ENCODE measurements around the gene DEFB131A.
"Not testable (repeated sequence)": the region's sequence is repeated elsewhere in the genome, so short reads cannot be mapped to it uniquely, and the experiment has no call there.

Gene DEFB131A, protein sequence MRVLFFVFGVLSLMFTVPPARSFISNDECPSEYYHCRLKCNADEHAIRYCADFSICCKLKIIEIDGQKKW

GRCh38 chr4:9444114-9444513, at the start of gene DEFB131A:
TSS of gene DEFB131A (plus strand) at chr4:9444414. CDS start at chr4:9444534, 120 bp downstream.
- not testable (repeated sequence) for DNase-seq

DNA sequence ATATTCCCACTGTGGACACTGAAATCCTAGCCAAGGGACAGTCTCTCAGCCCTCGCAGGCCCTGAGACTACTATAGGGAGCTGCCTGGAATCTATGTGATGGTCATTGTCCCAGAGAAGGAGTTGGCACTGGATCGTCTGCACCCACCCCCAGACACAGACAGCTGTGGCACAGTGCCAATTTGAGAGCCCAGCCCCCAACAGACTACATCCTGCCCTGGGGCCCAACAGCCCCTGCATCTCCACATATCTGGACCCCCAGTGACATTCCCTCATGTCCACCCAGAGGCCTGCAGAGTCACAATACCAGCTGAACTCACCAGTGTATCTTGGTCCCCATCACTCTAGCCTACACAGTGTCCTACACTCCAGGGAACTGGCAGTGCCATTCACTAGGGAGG, 38.4 kb upstream of the DEFB131A start:
- not testable (repeated sequence) for DNase-seq

GRCh38 chr4:9406491-9406890, 37.7 kb upstream of the DEFB131A start:
- DNase-seq, result not testable (repeated sequence)

DNA sequence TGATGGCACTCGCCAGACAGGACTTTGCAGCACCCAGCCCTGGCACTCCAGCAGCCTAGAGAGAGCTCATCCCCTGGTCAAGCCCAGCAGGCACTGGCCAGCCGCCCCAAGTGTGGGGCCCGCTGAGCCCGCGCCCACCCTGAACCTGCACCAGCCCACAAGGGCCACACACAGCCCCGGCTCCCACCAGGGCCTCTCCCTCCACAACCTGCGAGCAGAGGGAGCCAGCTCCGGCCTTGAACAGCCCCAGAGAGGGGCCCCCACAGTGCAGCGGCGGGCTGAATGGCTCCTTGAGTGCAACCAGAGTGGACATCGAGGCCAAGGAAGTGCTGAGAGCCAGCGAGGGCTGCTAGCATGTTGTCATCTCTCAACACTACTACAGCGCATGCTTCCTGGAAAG, 34.4 kb upstream of the DEFB131A start:
- DNase-seq, result no peak

- not testable (repeated sequence) for DNase-seq
Measured at GRCh38 chr4:9421884-9422455, 22.2 kb upstream of the DEFB131A start.

GRCh38 chr4:9425916-9426315, 18.3 kb upstream of the DEFB131A start:
- DNase-seq, result not testable (repeated sequence)

DNA sequence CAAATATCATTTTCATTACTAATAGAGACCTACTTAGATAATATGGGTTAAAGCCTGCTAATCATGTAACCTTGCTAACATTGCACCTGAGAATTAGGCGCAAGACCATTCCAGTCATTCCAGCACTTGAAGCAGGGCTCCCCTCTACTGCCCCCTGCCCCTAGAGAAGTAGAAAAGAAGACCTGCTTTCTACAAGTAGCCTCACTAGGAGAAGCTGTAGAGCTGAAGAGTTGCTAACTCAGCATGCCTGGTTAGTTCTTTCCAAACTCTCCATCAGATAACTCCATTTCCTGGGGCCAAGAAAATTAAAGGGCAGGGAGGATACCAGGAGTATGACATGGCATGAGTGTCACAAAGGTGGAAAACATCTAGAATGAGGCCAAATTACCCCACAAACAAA, 14.2 kb upstream of the DEFB131A start:
- not testable (repeated sequence) for DNase-seq

DNA sequence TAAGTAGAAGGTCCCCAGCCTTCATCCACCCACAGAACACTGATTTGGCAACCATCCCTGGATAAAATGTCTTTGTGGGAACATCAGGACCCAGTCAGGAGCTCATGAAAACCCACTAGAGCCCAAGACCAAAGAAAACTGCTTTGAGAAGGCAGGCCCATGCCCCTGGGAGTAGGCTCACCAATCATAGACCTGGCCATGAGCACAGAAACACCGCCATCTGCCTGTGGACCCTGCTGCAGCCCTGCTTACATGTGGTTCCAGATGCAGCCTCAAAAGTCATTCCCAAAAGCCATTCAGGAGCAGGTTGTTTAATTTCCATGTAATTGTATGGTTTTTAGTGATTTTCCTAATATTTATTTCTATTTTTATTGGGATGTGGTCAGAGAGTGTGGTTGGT, 10.9 kb upstream of the DEFB131A start:
- DNase-seq, result not testable (repeated sequence)

GRCh38 chr4:9436728-9437127, 7.5 kb upstream of the DEFB131A start:
- not testable (repeated sequence) for DNase-seq

- DNase-seq, result not testable (repeated sequence)
Measured at GRCh38 chr4:9442355-9442754, 1.9 kb upstream of the DEFB131A start.

DNA sequence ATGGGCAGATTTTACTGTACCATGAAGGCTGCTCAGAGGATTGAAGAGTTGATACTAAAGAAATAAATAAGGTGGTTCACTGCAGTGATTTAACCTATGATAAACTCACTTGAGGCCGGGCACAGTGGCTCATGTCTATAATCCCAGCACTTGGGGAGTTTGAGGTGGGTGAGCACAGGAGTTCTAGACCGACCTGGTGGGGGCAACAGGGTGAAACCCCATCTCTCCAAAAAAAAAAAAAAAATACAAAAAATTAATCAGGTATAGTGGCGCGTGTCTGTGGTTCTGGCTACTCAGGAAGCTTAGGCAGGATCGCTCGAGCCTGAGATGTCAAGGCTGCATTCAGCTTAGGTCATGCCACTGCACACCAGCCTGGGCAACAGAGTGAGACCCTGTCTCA, 467 bp downstream of the DEFB131A start:
- not testable (repeated sequence) for DNase-seq

DNA sequence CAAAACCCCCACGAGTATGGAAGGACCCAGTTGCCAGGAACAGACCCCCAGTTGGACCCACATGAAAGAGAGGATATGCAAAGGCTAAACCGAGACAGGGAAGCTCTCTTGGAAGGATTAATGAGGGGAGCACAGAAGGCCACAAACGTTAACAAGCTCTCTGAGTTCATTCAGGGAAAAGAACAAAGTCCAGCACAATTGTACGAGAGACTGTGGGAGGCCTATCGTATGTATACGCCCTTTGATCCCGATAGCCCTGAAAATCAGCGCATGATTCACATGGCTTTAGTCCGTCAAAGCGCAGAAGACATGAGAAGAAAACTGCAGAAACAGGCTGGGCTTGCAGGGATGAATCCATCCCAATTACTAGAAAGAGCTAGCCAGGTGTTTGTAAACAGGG, 8.0 kb downstream of the DEFB131A start:
- DNase-seq, result not testable (repeated sequence)

DNA sequence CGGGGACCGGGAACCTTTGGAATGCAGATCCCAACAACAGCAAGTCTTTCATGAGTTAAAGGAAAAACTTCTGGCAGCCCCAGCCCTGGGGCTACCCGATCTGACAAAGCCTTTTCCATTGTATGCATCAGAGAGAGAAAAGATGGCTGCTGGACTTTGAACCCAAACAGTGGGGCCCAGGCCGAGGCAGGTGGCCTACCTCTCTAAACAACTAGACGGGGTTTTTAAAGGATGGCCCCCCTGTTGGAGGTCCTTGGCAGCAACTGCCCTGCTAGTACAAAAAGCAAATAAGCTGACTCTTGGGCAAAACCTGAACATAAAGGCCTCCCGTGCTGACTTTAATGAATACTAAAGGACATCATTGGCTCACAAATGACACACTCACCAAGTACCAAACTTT, 10.1 kb downstream of the DEFB131A start:
- DNase-seq, result not testable (repeated sequence)

- not testable (repeated sequence) for DNase-seq
Measured at GRCh38 chr4:9455046-9455445, 10.8 kb downstream of the DEFB131A start.

- not testable (repeated sequence) for DNase-seq
Measured at GRCh38 chr4:9479466-9479865, 35.3 kb downstream of the DEFB131A start.

DNA sequence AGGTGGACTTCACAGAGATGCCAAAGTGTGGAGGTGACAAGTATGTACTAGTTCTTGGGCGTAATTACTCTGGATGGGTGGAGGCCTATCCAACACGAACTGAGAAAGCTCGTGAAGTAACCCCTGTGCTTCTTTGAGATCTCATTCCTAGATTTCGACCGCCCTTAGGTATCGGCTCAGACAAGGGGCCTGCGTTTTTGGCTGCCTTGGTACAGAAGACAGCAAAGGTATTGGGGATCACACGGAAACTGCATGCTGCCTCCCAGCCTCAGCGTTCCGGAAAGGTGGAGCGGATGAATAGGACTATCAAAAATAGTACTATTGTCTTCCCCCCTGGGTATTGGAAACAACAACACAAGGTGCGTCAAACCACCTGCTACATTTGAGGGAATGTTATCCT, 35.9 kb downstream of the DEFB131A start:
- DNase-seq, result not testable (repeated sequence)

GRCh38 chr4:9482871-9483270, 38.7 kb downstream of the DEFB131A start:
- DNase-seq, result not testable (repeated sequence)

GRCh38 chr4:9483682-9484081, 39.5 kb downstream of the DEFB131A start:
- DNase-seq, result not testable (repeated sequence)

DNA sequence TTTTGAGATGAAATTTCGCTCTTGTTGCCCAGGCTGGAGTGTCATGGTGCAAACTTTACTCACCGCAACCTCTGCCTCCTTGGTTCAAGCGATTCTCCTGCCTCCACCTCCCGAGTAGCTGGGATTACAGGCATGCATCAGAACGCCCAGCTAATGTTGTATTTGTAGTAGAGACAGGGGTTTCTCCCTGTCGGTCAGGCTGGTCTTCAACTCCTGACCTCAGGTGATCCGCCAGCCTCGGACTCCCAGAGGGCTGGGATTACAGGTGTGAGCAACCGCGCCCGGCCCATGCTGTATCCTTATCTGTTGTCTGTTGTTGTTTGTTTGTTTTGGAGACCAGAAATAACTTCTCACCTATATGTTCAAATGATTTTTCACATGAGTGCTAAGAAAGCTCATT, 42.7 kb downstream of the DEFB131A start:
- DNase-seq, result not testable (repeated sequence)

- not testable (repeated sequence) for DNase-seq
Measured at GRCh38 chr4:9488796-9489195, 44.6 kb downstream of the DEFB131A start.

DNA sequence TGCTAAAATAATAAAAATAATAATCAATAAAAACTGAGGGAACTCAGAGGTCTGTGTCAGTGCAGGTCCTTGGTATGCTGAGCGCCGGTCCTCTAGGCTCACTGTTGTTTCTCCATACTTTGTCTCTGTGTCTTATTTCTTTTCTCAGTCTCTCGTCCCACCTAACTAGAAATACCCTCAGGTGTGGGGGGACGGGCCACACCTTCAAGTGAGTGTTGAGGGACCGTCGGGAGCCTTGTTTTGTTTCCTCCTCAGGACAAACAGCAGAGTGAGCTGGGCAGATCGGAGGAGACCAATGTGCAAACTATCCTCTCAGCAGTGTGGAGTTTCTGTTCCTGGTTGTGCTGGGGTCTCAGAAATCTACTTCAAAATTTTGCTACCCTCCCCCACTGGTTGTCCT, 46.3 kb downstream of the DEFB131A start:
- not testable (repeated sequence) for DNase-seq

GRCh38 chr4:9490986-9491385, 46.8 kb downstream of the DEFB131A start:
- not testable (repeated sequence) for DNase-seq

GRCh38 chr4:9493589-9493988, 49.4 kb downstream of the DEFB131A start:
- not testable (repeated sequence) for DNase-seq

GRCh38 chr4:9494256-9495035, 50.2 kb downstream of the DEFB131A start:
- not testable (repeated sequence) for DNase-seq
